ENCODE results near the gene SERGEF. TPM values are rescaled to one million over a fixed set of nuclear protein-coding genes. Genes with fewer than 3 reads are reported as not detected.

Gene SERGEF
- total and polyA plus RNA-seq, 2 donors from 2014 or later: 33.2 to 63.0 TPM

GRCh38 chr11:17890325-17890724 is 122.5 kb downstream of the SERGEF start:
- intact Hi-C loops (cut with DNase I): no loop called here
- Histone ChIP-seq H3K36me3 (ENCODE audit: control insufficient read depth in 2 of 3, insufficient read depth in 3 of 3, low read length in 3 of 3) (no peaks in the 10 kb centered on the region), H3K9me3 (ENCODE audit: control insufficient read depth in 2 of 3, insufficient read depth in 1 of 3, low read length in 3 of 3) (no peaks in the 10 kb centered on the region), H3K27me3 (ENCODE audit: control insufficient read depth, insufficient read depth, low read length) (no peaks in the 10 kb centered on the region), H3K9ac (ENCODE audit: low read length in 3 of 3) (no peak overlapping the region), H3K4me3 (ENCODE audit: low read length in 3 of 3) (no peak overlapping the region), H3K4me1 (ENCODE audit: control insufficient read depth in 2 of 3, insufficient read depth in 2 of 3, low read depth in 1 of 3, low read length in 3 of 3) (no peaks in the 10 kb centered on the region), H3K27ac (ENCODE audit: low read depth in 2 of 2, low read length in 2 of 2) (no peak overlapping the region)
- DNase-seq (no peak), FAIRE-seq (no peak)
- TF ChIP-seq CTCF (IDR thresholded peaks at IDR 0.05; ENCODE audit: borderline replicate concordance, extremely low read depth, insufficient read depth): no peak

DNA sequence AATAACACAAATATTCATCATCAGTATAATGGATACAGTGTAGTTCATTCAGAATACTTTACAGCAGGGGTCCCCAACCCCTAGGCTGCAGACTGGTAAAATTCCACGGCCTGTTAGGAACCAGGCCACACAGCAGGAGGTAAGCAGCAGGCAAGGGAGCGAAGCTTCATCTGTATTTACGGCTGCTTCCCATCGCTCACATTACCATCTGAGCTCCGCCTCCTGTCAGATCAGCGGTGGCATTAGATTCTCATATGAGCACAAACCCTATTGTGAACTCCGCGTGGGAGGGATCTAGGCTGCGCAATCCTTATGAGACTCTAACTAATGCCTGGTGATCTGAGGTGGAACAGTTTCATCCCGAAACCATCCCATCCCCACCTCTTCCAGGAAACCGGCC is 125.1 kb downstream of the SERGEF start:
- no peaks in the 10 kb centered on the region for H3K4me1 ChIP-seq (ENCODE audit: control insufficient read depth in 2 of 3, insufficient read depth in 2 of 3, low read depth in 1 of 3, low read length in 3 of 3)
- no peaks in the 10 kb centered on the region for H3K36me3 ChIP-seq (ENCODE audit: control insufficient read depth in 2 of 3, insufficient read depth in 3 of 3, low read length in 3 of 3)
- TF ChIP-seq CTCF (IDR thresholded peaks at IDR 0.05; ENCODE audit: borderline replicate concordance, extremely low read depth, insufficient read depth): no peak
- no peaks in the 10 kb centered on the region for H3K9me3 ChIP-seq (ENCODE audit: control insufficient read depth in 2 of 3, insufficient read depth in 1 of 3, low read length in 3 of 3)
- no peak overlapping the region for H3K4me3 ChIP-seq (ENCODE audit: low read length in 3 of 3)
- intact Hi-C loops (cut with DNase I): no loop called here
- H3K9ac ChIP-seq (ENCODE audit: low read length in 3 of 3): no peak overlapping the region
- no peaks in the 10 kb centered on the region for H3K27me3 ChIP-seq (ENCODE audit: control insufficient read depth, insufficient read depth, low read length)
- no peak overlapping the region for H3K27ac ChIP-seq (ENCODE audit: low read depth in 2 of 2, low read length in 2 of 2)
- FAIRE-seq (no peak), DNase-seq (peak in 4 of 5 donors; percentile 34 to 50 (median 40))

DNA sequence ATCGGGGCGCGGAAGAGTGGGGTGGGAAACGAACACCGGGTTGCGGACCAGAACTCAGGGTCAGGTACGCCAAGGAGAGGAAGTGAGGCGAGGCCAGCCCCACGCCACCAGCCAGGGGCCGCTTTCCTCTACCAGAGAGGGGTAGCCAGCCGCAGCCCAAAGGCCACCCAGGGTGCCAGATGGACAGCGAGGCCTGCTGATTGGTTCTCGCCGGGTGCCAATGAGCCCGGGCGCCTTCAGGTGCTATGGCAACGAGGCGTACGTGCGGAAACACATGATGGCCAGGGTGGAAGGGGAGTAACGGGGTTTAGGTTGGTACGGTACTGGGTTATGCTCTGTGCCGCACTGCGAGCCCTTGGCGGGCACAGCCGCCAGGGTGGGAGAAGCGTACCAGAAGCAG is 128.9 kb downstream of the SERGEF start:
- FAIRE-seq (no peak), DNase-seq (peak in 1 of 5 donors; percentile 66)
- Histone ChIP-seq H3K9me3 (ENCODE audit: control insufficient read depth in 2 of 3, insufficient read depth in 1 of 3, low read length in 3 of 3) (no peaks in the 10 kb centered on the region), H3K27ac (ENCODE audit: low read depth in 2 of 2, low read length in 2 of 2) (no peak overlapping the region), H3K27me3 (ENCODE audit: control insufficient read depth, insufficient read depth, low read length) (no peaks in the 10 kb centered on the region), H3K4me1 (ENCODE audit: control insufficient read depth in 2 of 3, insufficient read depth in 2 of 3, low read depth in 1 of 3, low read length in 3 of 3) (no peaks in the 10 kb centered on the region), H3K4me3 (ENCODE audit: low read length in 3 of 3) (no peak overlapping the region), H3K36me3 (ENCODE audit: control insufficient read depth in 2 of 3, insufficient read depth in 3 of 3, low read length in 3 of 3) (no peaks in the 10 kb centered on the region), H3K9ac (ENCODE audit: low read length in 3 of 3) (no peak overlapping the region)
- no peak for TF ChIP-seq CTCF (IDR thresholded peaks at IDR 0.05; ENCODE audit: borderline replicate concordance, extremely low read depth, insufficient read depth)
- intact Hi-C loops (cut with DNase I): no loop called here

- no peak for FAIRE-seq
- no peak for TF ChIP-seq CTCF (IDR thresholded peaks at IDR 0.05; ENCODE audit: borderline replicate concordance, extremely low read depth, insufficient read depth)
- intact Hi-C loops (cut with DNase I): no loop called here
These were observed 129.8 kb downstream of the SERGEF start for GRCh38 chr11:17883057-17883456.

More at GRCh38 chr11:17883057-17883456, 129.8 kb downstream of the SERGEF start:
- Histone ChIP-seq H3K4me1 (ENCODE audit: control insufficient read depth in 2 of 3, insufficient read depth in 2 of 3, low read depth in 1 of 3, low read length in 3 of 3) (no peaks in the 10 kb centered on the region), H3K36me3 (ENCODE audit: control insufficient read depth in 2 of 3, insufficient read depth in 3 of 3, low read length in 3 of 3) (no peaks in the 10 kb centered on the region), H3K4me3 (ENCODE audit: low read length in 3 of 3) (no peak overlapping the region), H3K9ac (ENCODE audit: low read length in 3 of 3) (no peak overlapping the region), H3K27ac (ENCODE audit: low read depth in 2 of 2, low read length in 2 of 2) (no peak overlapping the region), H3K9me3 (ENCODE audit: control insufficient read depth in 2 of 3, insufficient read depth in 1 of 3, low read length in 3 of 3) (no peaks in the 10 kb centered on the region), H3K27me3 (ENCODE audit: control insufficient read depth, insufficient read depth, low read length) (no peaks in the 10 kb centered on the region)
- DNase-seq: no peak

Data from kidney (tissue), 14 donors.